Upper lobe of right lung (tissue), 1 donor: ENCODE data around the gene COA8. TPM values are rescaled to one million over a fixed set of nuclear protein-coding genes. Genes with fewer than 3 reads are reported as not detected.
A peak's percentile ranks its signal among the peaks of the same experiment; 100 is the strongest.

ENCODE experiments used
- ATAC-seq: fragments of 200-7000 bp; cut with Tn5 transposase; one replicate; pipeline ENCODE4 v1.9.1; 2020; ENCODE audit warnings: mild to moderate bottlenecking, moderate library complexity
- DNase-seq: peaks from one replicate; pipeline ENCODE4 v3.0.0-alpha.2; 2020
- H3K27ac ChIP-seq: fragments of 200-600 bp; one replicate; pipeline ENCODE4 v1.8.0; 2022
- H3K27me3 ChIP-seq: fragments of 200-600 bp; one replicate; pipeline ENCODE4 v1.8.0; 2022; ENCODE audit warnings: mild to moderate bottlenecking
- H3K36me3 ChIP-seq: fragments of 200-600 bp; one replicate; pipeline ENCODE4 v1.8.0; 2022
- H3K4me1 ChIP-seq: fragments of 200-600 bp; one replicate; pipeline ENCODE4 v1.8.0; 2022
- H3K4me3 ChIP-seq: fragments of 200-600 bp; one replicate; pipeline ENCODE4 v1.8.0; 2022; ENCODE audit warnings: mild to moderate bottlenecking
- H3K9me3 ChIP-seq: fragments of 200-600 bp; one replicate; pipeline ENCODE4 v1.8.0; 2022
- intact Hi-C: fragments of 100-400 bp; cut with DNase I; formaldehyde crosslinking; loops from one replicate; pipeline ENCODE4 v1.11.0; 2022
- total RNA-seq: library from RNA; stranded (reverse); fragmentation: NEBNext Ultra II Directional; extraction: Animal tissue kit (Norgen Biotek cat#: 25700); gene quantifications from one replicate; pipeline ENCODE4 v1.2.1, GENCODE V29; 2021
- TF ChIP-seq, protein P1 (sequence below): fragments of 200-600 bp; IDR thresholded peaks from one replicate; pipeline ENCODE4 v1.8.0; 2022; ENCODE audit warnings: antibody characterized with exemption
- donor health status: DM: no; HTN: yes; CAD: no; lungs with severe emphysema.

COA8 gene
- total RNA-seq, 1 donor from 2014 or later: 29.7 TPM

DNA sequence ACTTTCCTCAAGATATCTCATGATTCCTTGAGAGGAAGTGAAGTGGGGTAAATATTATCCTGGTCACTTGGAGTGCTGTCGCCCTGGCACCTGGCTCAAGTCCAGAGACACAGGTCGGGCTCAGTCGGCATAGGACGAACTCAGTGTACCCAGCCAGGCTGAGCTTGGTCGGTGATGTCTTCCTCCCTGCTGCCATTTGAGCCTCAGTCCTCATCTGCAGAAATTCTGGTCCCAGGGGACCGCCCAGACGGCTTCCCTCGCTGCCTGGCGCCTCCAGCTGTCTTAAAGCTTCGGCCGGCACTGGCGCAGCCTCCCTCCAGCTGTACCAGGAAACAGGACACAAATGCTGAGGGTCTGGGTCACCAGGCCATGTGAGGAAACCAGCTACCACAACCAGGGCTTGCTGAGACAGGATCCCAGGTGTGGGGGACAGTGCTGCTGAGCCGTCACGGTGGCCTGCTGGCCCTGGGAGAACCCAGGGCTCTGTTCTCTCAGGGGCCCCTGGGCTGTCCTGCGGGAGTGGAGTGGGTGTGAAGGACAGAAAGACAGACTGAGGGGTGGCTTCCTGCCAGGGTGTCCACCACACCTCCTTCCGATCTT is 61.2 kb downstream of the COA8 start:
- Histone ChIP-seq H3K36me3 (no peaks in the 10 kb centered on the region), H3K27ac (peak overlapping the region; percentile 78), H3K4me1 (peaks cover 40% of the 10 kb centered on the region), H3K9me3 (no peaks in the 10 kb centered on the region), H3K27me3 (no peaks in the 10 kb centered on the region), H3K4me3 (no peak overlapping the region)
- ATAC-seq (peak; percentile 61), DNase-seq (peak; percentile 85)
- TF ChIP-seq, protein P1, sequence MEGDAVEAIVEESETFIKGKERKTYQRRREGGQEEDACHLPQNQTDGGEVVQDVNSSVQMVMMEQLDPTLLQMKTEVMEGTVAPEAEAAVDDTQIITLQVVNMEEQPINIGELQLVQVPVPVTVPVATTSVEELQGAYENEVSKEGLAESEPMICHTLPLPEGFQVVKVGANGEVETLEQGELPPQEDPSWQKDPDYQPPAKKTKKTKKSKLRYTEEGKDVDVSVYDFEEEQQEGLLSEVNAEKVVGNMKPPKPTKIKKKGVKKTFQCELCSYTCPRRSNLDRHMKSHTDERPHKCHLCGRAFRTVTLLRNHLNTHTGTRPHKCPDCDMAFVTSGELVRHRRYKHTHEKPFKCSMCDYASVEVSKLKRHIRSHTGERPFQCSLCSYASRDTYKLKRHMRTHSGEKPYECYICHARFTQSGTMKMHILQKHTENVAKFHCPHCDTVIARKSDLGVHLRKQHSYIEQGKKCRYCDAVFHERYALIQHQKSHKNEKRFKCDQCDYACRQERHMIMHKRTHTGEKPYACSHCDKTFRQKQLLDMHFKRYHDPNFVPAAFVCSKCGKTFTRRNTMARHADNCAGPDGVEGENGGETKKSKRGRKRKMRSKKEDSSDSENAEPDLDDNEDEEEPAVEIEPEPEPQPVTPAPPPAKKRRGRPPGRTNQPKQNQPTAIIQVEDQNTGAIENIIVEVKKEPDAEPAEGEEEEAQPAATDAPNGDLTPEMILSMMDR: no peak
- intact Hi-C loops: no loop called here

DNA sequence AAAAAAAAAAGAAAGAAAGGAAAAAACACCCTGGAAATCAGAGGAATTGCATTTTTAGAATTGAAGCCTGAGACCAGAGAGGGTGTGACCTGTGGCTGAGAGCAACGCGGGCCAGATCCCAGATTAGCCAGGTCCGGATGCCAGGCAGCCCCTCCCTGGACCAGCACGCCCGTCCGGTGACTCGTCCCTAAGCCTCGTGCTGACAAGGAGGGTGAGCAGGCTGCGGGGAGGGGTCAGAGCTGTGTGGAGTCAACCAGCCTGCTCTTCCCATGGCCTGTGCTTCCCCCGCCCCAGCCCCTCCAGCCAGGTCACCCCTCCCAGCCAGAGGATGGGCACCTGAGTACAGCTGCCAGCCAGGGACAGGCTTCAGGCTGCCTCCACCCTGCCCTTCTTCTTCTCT is 62.1 kb downstream of the COA8 start:
- intact Hi-C loops: no loop called here
- TF ChIP-seq, protein P1: no peak
- DNase-seq (peak; percentile 85), ATAC-seq (peak; percentile 56)
- H3K27ac ChIP-seq: peak overlapping the region; percentile 78
- peak overlapping the region; percentile 10 for H3K4me3 ChIP-seq
- H3K4me1 ChIP-seq: peaks cover 40% of the 10 kb centered on the region
- H3K36me3 ChIP-seq: no peaks in the 10 kb centered on the region
- H3K27me3 ChIP-seq: no peaks in the 10 kb centered on the region
- no peaks in the 10 kb centered on the region for H3K9me3 ChIP-seq

DNA sequence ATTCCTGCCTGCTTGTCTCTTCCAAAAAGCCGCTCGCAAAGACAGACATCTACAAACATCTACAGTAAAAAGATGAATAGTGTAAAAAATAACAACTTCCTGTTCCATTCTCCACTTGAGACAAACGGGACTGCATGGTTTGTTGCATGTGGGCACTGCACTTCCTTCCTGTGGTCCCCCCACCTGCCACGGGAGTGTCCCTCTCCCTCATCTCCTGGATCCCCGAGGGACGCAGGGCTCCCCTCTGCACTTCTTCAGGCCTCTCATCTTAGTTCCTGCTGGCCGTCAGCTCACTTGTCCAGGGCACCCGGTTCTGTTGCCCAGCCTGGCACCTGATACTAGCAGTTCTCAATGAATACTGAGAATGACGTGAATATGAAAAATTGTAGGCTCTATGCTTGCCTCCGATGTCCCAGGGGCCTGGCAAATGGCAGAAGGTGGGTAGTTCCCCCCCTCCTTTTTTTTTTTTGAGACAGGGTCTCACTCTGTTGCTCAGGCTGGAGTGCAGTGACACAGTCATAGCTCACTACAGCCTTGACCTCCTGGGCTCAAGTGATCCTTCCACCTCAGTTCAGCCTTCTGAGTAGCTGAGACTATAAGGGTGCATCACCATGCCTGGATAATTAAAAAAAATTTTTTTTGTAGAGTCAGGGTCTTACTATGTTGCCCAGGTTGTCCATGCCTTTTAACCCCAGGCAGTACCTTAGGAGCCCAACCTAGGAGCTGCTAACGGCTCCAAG is 62.8 kb downstream of the COA8 start:
- no peaks in the 10 kb centered on the region for H3K9me3 ChIP-seq
- intact Hi-C loops: no loop called here
- H3K36me3 ChIP-seq: no peaks in the 10 kb centered on the region
- DNase-seq (no peak), ATAC-seq (no peak)
- H3K4me3 ChIP-seq: no peak overlapping the region
- H3K27ac ChIP-seq: peak overlapping the region; percentile 78
- H3K4me1 ChIP-seq: peaks cover 45% of the 10 kb centered on the region
- H3K27me3 ChIP-seq: no peaks in the 10 kb centered on the region
- TF ChIP-seq, protein P1: no peak

DNA sequence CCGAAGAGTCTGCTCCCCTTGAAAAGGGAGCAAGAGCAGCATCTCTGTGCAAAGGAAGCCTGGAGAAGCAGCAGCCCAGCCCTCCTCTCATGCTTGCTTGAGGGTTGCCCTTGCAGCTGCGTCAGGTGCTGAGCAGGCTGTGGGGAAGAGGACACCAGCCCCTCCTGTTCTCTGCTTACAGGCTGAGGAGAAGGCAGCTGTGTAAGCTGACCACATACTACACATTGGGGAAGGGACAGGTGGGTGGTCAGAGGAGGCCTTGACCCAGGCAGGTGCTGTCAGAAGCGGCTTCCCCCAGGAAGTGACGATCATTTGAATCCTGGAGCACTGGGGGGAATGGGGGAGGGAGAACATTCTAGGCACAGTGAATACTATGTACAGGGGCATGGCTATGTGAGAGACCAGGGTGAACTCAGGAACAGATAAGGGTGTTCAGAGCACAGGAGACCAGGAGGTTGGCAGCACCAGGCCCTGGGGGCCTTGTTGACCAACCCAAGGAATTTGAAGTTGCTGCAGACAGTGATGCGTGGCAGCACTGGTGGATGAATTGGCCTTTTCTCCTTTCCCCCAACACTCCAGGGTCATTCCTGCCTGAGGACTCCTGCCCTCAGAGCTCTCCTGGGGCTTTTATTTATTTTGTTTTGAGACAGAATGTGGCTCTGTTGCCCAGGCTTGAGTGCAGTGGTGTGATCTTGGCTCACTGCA is 63.5 kb downstream of the COA8 start:
- ATAC-seq: no peak
- intact Hi-C loops: no loop called here
- no peaks in the 10 kb centered on the region for H3K36me3 ChIP-seq
- no peak overlapping the region for H3K4me3 ChIP-seq
- H3K27ac ChIP-seq: peak overlapping the region; percentile 78
- no peak for DNase-seq
- H3K9me3 ChIP-seq: no peaks in the 10 kb centered on the region
- H3K4me1 ChIP-seq: peaks cover 52% of the 10 kb centered on the region
- H3K27me3 ChIP-seq: no peaks in the 10 kb centered on the region
- TF ChIP-seq, protein P1: no peak

DNA sequence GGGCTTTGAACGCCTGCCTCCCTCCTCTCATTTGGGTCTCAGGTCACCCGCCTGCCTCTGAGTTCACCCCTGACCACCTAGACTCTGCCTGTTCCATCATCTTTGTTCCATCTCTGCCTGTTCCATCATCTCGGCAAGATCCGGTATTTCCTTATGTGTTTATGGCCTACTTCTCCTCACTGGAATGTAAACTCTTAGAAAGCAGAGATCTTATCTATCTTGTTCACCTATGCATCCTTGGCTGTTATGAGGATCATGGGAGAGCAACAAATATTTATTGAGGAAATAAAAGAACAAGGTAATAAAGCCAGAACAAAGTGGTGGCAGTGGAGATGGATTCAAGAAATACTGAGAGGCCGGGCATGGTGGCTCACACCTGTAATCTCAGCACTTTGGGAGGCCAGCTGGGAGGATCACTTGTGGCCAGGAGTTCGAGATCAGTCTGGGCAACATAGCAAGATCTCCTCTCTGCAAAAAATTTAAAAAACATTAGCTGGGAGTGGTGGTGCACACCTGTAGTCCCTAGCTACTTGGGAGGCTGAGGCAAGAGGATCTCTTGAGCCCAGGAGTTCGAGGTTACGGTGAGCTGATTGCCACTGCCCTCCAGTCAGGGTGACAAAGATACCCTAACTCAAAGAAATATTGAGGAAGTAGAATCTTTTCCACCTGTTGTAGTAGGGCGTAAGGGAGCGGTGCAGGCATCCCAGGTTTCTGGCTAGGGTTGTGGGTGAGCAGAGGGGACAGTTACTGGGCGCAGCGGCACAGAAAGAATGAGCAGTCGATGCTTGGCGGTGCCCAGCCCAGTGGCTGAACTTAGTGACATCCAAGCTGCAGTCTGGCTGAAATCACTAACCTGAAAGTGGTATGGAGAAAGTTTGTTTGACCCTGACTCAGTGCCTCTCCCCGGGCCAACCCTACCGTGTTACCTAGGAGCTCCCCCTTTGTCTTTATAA is 64.6 kb downstream of the COA8 start:
- DNase-seq: no peak
- Histone ChIP-seq H3K4me1 (peaks cover 61% of the 10 kb centered on the region), H3K27ac (peak overlapping the region; percentile 98), H3K4me3 (no peak overlapping the region), H3K9me3 (no peaks in the 10 kb centered on the region), H3K27me3 (no peaks in the 10 kb centered on the region), H3K36me3 (no peaks in the 10 kb centered on the region)
- no peak for ATAC-seq
- TF ChIP-seq, protein P1: no peak
- intact Hi-C loops: no loop called here
